Erythroblast (primary cell): ENCODE measurements around the gene DOCK3.

ENCODE experiments used
- GATA1 ChIP-seq: IDR thresholded peaks from 2 replicates; pipeline ENCODE4 v1.6.1; 2011; ENCODE audit warnings: low read depth, mild to moderate bottlenecking, control low read depth, low read length, moderate library complexity
- POLR2A ChIP-seq: IDR thresholded peaks from 2 replicates; pipeline ENCODE4 v1.6.1; 2011; ENCODE audit warnings: mild to moderate bottlenecking, low read length

GRCh38 chr3:51384055-51384725 is 709.5 kb downstream of the DOCK3 start:
- TF ChIP-seq POLR2A (no peak), GATA1 (no peak)
